NCI-H2107 treated with DMSO at 0.1 percent for 48 hours (cell line): ENCODE data around the gene URM1.
A peak's percentile ranks its signal among the peaks of the same experiment; 100 is the strongest.
"Not testable (repeated sequence)": the region's sequence is repeated elsewhere in the genome, so short reads cannot be mapped to it uniquely, and the experiment has no call there.

Experiments used
- DNase-seq: peaks from one replicate; lab custom pipeline; 2025; ENCODE audit not compliant: unreplicated experiment; lab: John Stamatoyannopoulos, UW

Gene URM1

DNA sequence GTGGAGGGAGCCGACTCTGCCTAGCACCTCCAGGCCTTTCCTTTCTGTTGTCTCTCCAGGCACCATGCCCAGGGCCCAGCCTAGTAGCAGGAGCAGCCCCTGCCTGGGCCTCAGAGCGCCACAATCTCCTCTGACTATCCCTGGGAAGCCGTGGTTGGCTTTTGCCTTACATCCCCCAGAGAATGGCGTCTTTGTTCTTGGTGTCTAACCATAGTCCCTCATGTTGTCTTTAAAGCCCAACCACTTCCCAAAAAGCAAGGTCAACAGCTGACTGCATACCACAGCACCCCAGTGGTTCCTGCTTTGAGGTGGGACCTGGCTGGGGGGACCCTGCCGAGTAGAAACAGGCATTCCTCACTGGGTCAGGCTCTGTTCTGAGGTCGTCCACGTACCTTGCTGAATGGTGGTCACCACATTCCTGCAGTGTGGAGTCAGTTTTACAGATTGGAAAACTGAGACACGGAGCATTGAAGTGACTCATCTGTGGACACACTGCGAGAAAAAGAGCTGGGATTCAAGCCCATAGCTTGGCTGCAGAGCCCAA is 35.7 kb downstream of the URM1 start:
- no peak for DNase-seq

DNA sequence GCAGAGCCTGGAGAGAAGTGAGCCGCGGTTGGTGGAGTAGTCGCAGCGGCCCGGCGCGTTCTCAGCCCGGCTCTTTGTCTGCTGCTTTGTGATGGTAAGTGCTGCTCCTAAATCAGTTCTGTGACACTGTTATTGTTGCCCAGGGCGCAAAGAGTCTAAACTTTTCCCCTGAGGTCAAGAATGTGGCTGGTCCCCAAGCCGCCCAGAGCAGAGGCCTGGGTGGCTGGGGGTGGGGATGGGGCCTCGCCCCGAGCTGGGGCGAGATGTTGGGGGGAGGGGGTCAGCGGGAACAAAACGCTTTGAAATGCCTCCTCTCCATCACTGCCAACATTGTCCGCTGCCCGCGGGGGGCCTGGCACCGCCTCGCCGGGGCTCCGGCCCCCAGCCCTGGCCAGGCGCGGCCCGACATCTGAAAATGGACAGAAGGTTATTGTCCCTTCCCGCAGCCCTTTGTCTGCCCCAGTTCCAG is 37.8 kb downstream of the URM1 start:
- no peak for DNase-seq

DNA sequence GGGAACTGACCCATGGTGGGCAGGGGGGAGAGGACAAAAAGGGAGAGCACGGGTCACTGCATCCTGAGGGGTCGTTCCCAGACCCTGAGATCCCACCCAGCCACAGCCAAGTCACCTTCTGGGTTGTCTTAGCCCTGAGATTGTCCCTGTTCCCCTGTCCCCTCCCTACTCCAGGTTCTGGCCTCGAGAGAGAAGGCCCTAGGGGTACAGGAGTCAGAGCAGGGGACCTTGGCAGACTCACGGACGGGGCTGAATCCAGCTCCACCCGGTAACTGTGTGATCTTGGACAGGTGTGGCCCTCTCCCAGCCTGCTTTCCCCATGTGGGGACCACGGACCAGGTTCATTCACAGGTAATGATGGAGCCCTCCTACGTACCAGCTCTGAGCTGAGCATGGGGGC is 38.3 kb downstream of the URM1 start:
- no peak for DNase-seq

DNA sequence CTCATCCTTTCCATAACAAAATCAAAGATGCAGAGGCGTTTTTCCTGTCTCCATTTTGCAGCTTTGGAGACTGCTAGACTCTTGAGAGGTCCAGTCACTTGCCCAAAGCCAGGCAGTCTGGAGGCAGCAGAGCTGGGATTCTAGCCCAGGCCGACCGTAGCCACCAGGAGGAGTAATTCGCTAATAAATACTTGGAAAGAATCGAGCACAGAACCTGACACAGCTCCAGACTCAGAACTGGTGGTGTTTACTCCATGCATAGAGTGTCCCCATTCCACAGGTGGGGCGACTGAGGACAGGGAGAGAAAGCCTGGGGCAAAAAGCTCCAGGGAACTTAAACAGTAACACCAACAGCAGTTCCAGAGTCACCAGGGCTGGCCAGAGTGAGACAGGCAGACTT is 38.8 kb downstream of the URM1 start:
- no peak for DNase-seq

DNA sequence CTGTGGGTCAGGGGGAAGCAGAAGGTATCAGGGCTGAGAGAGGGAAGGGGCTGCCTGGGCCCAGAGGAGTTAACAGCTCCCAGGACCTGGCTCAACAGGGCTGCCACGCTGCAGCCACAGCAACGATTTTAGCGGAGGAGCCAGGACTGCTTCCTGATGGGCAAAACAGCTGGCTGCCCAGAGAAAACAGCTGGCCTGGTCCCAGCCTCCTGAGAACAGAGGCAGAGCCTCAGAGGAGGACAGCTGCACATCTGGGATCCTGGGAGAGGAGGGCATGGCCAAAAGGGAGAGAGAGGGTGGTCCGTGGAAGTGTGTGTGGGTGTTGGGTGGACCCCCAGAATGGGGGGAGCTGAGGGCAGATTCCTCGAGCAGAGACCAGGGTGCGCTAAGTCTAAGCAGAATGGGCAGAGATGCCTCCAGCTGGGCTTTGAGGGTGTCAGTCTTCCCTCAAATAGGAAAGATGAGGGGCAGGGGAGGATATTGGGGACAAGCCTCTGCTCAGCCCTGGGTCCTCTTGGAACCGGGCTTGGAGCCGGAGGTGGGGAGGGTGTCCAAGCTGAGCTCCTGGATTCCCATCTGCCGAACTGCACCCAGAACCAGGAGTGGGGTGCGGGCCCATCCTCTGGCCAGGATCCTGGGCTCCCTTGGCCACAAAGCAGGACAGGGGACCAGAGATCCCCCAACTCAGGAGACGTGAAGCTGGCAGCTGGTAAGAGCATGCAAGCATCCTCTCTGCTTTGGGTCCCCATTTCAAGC is 40.4 kb downstream of the URM1 start:
- DNase-seq: no peak

DNA sequence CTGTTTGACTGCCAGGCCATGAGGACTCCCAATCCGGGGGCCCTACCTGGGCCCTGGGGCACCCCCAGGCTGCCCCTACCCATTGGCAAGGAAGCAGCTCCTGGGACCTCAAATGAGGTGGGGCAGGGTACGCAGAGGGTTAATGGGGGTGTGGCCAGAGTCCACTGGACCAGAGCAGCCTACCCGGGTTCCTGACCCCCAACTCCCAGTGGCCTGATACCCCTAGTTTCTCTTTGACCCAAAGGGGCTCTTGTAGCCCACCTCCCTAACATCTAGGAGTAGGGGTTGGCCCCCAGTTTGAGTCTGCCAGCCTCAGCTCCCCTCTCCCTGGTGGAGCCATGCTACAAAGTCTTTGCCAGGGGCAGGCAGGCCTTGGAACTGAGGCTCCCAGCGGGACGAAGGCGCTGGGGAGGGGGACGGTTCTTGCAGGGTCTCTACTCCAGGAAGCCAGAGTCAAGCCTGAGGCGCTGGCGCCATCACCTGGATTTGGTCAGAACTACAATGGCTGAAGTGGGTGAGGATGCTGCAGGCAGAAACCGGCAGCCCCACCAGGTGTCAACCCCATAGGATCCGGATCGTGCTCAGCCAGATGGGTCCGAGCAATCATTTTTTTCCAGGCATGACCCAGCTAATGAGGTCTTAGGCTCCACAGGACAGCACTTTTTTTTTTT is 41.1 kb downstream of the URM1 start:
- DNase-seq: peak; percentile 28

DNA sequence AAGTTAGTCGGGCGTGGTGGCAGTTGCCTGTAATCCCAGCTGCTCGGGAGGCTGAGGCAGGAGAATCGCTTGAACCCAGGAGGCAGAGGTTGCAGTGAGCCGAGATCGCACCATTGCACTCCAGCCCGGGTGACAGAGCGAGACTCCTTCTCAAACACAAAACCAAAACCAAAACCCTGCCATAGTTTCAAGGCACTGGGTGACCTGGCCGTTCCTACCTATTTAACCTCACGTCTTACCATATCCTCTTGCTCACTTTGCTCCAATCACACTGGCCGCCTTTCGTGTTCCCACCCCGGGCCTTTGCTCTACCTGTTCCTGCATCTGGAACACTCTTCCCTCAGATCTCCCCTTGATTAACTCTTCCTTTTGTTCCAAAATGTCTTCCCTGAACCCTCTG is 42.6 kb downstream of the URM1 start:
- DNase-seq: not testable (repeated sequence)

DNA sequence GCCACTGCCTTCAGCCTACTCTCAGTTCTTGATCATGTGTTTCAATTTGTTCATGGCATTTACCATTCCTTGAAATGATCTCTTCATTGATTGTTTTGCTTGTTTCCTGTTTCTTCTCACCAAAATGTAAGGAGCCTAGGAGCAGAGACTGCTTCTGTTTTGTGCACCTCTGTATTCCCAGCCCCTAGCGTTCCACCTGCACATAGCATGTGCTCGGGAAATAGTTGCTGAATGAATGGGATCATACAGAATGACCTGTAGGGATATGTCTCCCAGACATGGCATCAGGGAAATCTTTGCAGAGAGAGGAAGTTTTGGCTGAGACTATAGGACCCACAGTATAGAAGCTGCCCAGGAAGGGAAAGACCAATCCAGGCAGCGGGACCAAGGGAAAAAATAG is 43.3 kb downstream of the URM1 start:
- no peak for DNase-seq

DNA sequence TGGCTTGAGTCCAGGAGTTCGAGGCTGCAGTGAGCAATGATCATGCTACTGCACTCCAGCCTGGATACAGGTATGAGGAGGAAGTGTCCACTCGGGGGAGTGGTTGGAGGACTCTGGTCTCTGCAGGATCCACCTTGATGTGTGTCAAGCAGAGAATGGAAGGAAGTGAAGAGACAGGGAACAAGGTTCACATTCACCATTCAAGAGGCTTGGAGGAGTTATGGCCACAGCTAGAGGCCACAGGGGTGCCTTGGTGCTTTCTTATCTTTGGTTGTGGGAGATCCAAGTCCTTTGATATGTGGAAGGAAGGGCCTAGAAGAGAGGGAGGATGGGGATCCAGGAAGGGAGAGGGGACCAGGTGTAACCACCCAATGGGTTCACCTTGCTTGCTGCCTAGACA is 44.1 kb downstream of the URM1 start:
- DNase-seq: no peak

DNA sequence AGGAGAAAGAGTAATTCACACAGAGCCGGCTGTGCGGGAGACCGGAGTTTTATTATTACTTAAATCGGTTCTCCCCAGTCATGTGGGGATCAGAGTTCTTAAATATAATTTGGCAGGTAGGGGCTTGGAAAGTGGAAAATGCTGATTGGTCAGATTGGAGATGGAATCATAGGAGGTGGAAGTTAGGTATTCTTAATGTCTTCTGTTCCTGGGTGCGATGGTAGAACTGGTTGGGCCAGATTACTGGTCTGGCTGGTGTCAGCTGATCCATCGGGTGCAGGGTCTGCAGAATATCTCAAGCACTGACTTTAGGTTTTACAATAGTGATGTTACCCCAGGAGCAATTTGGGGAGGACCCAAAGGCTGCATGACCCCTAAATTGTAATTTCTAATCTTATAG is 44.8 kb downstream of the URM1 start:
- DNase-seq: no peak

DNA sequence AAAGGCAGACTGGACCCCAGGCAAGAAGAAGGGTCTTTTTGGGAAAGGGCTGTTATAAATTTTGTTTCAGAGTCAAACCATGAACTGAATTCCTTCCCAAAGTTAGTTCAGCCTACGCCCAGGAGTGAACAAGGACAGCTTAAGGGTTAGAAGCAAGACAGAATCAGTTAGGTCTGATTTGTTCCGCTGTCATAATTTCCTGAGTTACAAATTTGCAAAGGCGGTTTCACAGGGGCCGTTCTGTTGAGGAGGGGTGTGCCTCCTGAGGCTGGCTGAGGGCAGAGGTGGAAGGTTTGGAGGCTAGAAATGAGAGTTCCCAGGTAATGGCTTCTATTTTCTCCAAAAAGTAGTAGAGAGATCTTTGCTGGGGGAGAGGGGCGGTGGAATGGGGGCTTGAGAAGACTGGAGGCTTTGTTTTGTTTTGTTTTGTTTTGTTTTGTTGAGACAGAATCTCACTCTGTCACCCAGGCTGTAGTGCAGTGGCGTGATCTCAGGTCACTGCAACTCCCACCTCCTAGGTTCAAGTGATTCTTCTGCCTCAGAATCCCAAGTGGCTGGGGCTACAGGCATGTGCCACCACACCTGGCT is 45.4 kb downstream of the URM1 start:
- no peak for DNase-seq

DNA sequence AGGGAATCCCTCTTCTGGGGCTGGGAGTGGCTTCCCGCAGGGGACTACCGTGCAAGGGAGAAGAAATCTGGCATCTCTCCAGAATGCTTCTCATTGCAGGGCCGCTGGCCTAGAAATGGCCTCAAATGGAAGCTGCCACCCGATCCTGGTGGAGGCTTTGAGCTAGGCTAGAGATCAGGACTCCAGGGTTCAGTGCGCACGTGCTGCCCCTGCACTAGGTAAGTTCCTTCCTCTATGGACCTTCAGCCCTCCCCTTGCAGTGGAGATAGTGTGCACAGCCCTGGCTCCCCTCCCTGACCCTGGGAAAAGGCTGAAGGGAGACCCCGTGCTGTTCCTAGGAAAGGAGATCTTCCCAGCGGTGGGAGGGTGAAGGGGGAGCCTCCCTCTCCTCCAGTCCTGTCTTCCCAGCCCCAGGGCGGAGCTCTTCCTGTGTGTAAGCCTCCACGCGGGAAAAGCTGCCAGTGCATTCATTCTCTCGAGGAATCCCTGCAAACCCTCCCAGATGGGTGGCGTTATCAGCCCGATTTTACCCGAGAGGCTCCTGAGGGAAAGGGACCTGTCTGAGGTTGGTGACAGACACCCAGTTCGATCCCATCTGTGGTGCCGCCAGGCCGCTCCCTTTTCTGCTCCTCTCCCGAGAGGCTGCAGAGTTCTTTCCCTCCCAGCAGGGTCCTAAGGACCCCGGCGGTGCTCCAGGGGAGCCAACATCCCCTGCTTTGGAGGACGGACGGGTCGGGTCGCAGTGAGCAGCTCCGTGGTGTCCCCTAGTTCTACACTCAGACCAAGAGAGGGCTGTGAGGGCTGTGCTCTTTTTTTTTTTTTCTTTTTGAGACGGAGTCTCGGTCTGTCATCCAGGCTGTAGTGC is 48.1 kb downstream of the URM1 start:
- peak; percentile 54 for DNase-seq

DNA sequence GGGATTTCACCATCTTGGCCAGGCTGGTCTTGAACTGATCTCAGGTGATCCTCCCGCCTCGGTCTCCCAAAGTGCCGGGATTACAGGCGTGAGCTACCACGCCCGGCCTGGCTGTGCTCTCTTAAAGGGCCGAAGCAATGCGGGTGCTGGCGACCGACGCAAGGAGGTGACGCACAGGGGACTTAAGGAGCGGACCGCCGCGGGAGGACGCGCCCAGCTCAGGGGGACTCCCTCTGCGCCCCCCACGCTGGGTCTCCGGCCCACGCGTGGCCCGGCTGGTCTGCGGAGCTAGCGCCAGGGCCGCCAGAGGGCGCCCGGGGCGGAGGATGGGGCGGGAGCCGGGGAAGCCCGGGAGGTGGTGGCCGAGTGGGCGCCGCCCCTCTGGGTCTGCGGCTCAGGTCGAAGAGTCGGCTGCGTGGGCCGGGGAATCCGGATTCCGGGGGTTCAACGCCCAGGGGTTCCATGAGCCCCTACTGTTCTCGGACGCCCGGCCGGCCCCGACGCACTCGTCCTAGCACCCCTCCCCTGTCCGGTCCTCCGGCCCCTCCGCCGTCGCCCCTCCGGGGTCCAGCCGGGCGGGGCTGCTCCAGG is 49.0 kb downstream of the URM1 start:
- DNase-seq: no peak

DNA sequence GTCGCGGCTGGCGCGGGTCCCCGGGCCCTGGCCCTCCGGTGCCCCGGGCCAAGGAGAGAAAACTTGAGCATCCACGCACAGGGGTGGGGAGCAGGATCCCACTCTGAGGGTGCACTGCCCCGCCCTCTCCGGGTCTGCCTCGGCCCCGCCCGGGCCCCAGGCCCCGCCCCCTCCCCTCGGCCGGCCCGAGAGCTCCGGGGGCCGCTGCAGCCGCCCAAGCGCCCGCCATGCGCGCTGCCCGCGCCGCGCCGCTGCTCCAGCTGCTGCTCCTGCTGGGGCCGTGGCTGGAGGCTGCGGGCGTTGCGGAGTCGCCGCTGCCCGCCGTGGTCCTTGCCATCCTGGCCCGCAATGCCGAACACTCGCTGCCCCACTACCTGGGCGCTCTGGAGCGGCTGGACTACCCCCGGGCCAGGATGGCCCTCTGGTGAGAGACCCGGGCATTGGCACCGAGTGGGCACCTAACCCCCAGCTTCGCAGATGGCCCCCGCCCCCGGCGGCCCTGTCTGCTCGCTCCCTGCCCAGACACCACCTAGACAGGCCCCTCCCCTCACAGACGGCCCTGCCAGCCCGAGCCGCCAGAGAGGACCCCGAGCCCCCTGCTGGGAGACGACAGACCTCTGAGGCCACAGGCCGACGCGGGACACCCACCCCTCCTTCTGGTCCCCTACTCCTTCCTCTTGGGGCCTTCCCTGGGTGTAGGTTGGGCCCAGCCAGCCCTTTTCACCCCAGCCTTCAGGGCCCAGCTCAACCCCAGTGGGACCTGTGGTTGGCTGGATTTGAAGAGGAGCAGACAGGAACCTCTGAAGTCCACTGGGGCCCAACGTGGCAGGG is 49.7 kb downstream of the URM1 start, which contains the start of gene CERCAM:
Gene CERCAM (plus strand): TSS at position 207 of the 831 bp plus-strand sequence. CDS start 21 bp downstream, at position 228.
- no peak for DNase-seq

DNA sequence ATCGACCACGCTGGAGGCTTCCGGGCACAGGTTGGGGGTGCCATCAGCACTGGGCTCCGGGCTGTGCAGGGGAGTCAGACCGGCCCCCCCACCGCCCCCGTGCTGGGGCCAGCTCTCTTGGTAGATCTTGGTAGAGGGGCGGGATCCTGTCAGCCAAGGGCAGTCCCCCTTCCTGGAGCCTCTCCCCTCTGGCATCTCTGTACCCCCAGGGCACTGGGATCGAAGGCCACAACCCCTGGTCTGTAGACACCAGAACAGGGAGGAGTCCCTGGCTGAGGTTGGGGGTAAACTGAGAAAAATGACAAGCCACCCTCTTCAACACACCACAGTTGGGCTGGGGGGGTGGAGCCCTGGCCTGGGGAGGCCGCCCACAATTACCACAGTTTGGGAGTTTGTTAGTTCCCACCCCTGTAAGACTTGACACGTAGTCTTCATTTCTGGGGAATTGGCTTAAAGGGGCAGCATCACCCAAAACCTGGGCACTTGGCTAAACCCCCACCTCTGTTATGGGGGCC is 50.4 kb downstream of the URM1 start:
- DNase-seq: no peak

DNA sequence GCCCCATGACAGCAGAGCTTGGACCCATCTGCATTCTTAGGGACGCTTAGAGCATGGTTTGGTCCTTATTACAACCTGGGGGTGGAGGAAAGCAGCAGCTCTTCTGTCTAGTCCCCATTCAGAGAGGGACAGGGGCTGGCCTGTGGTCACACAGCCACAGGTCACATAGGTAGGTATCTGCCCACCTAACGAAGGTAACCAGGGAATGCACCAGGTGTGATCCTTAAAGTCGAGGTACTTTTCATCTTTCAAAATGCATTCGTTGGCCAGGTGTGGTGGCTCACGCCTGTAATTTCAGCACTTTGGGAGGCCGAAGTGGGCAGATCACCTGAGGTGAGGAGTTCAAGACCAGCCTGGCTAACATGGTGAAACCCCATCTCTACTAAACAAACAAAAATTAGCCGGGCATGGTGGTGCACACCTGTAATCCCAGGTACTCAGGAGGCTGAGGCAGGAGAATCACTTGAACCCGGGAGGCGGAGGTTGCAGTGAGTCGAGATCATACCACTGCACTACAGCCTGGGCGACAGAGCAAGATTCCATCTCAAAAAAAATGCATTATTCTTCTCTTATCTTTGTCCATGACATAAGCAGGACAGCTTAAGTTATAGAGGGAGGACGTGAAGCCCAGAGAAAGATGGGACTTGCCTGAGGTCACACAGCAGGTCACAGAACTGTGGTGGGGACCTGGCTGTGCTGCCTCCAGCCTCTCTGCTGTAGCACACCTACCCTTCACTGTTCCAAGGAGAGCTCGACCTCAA is 51.0 kb downstream of the URM1 start:
- DNase-seq: not testable (repeated sequence)

DNA sequence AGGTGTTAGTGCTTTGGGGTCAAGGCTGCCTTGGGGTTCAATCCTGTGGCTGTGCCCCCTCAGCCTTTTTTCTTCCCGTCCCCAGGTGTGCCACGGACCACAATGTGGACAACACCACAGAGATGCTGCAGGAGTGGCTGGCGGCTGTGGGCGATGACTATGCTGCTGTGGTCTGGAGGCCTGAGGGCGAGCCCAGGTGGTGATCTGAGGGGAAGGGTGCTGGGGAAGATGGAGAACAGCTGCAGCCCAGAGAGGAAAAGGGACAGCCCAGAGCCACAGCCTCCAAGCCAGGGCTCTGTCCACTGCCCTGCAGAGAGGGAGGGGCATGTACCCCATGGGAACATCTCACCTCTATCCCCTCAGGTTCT is 51.6 kb downstream of the URM1 start:
- DNase-seq: no peak

DNA sequence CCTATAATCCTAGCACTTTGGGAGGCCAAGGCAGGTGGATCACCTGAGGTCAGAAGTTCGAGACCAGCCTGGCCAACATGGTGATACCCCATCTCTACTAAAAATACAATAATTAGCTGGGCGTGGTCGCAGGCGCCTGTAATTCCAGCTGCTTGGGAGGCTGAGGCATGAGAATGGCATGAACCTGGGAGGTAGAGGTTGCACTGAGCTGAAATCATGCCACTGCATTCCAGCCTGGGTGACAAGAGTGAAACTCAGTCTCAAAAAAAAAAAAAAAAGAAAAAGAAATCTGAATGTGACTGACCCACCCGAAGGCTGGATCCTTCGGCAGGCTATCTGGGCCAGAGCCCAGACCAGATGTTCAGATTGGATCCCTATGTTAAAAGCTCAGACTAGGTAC is 52.2 kb downstream of the URM1 start:
- DNase-seq: not testable (repeated sequence)

DNA sequence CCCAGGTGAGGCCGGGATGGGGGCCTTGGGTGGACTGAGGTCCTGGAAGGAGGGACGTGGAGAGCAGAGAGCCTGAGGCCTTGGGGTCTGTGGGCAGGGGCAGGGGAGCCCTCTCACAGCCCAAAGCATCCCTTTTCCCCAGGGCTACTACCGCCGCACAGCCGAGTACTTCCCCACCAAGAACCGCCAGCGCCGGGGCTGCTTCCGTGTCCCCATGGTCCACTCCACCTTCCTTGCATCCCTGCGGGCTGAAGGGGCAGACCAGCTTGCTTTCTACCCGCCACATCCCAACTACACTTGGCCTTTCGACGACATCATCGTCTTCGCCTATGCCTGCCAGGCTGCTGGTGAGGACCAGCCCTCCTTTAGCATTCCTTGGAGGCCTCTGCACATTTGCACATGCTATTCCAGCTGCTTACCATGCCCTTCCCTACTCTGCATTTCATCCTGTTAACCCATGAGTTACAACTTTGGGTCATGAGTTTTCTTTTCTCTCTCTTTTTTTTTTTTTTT is 53.1 kb downstream of the URM1 start:
- DNase-seq: no peak
